Left lung (tissue), 10 donors: Measurements from ENCODE around the gene THAP3. TPM values are rescaled to one million over a fixed set of nuclear protein-coding genes. Genes with fewer than 3 reads are reported as not detected.

Experiments
- ATAC-seq: fragments of 200-7000 bp; cut with Tn5 transposase; one replicate; pipeline ENCODE4 v1.9.1; 2020; ENCODE audit warnings: moderate library complexity
- DNase-seq, 4 donors: peaks; one replicate each; pipeline ENCODE4 v3.0.0-alpha.2; 2013 to 2020
- H3K27ac ChIP-seq, 2 donors: fragments of 200-600 bp; sonication (generic) in 1 of 2; one replicate each; pipeline versions ENCODE4 v1.5.0 to v1.8.0; 2020 to 2021
- H3K27me3 ChIP-seq, 2 donors: fragments of 200-600 bp; sonication (generic) in 1 of 2; one replicate each; pipeline versions ENCODE4 v1.5.0 to v1.8.0; 2020 to 2021
- H3K36me3 ChIP-seq, 2 donors: fragments of 200-600 bp; sonication (generic) in 1 of 2; one replicate each; pipeline versions ENCODE4 v1.5.0 to v1.8.0; 2020 to 2021
- H3K4me1 ChIP-seq, 2 donors: fragments of 200-600 bp; one replicate each; pipeline ENCODE4 v1.8.0; 2021
- H3K4me3 ChIP-seq, 2 donors: fragments of 200-600 bp; sonication (generic) in 1 of 2; one replicate each; pipeline versions ENCODE4 v1.5.0 to v1.8.0; 2020 to 2021; ENCODE audit warnings: mild to moderate bottlenecking in 1 of 2
- H3K9me3 ChIP-seq, 2 donors: fragments of 200-600 bp; sonication (generic) in 1 of 2; one replicate each; pipeline versions ENCODE4 v1.5.0 to v1.8.0; 2020 to 2021
- CTCF ChIP-seq, 2 donors: fragments of 200-600 bp; sonication (generic) in 1 of 2; IDR thresholded peaks; one replicate each; pipeline versions ENCODE4 v1.5.0 to v1.8.0; 2021; ENCODE audit warnings: antibody characterized with exemption in 2 of 2
- intact Hi-C, 2 donors: fragments of 100-400 bp; cut with DNase I; formaldehyde crosslinking; loops; one replicate each; pipeline versions ENCODE4 v1.11.2 to v1.14.2; 2022
- polyA plus RNA-seq, 6 donors: library from polyadenylated mRNA; unstranded; fragments of 120-200 nt; gene quantifications; one replicate each; pipeline ENCODE4 v1.2.1, GENCODE V29; 2013; ENCODE audit not compliant: insufficient read length in 6 of 6
- total RNA-seq, 2 donors: library from RNA; stranded (reverse); fragmentation: NEBNext Ultra II Directional; extraction: Animal tissue kit (Norgen Biotek cat#: 25700); gene quantifications; one replicate each; pipeline ENCODE4 v1.2.1, GENCODE V29; 2021
- donor health status: DM: no; HTN: yes; CAD: no.
- donor health status: DM: no; HTN: no; CAD: no.

Gene THAP3
- total and polyA plus RNA-seq, 8 donors = 14.5 to 20.5 (median 17.1) TPM

- Histone ChIP-seq H3K27ac (peak overlapping the region; percentile 99), H3K4me3 (peak overlapping the region; percentile 52 to 92), H3K9me3 (no peaks in the 10 kb centered on the region), H3K27me3 (no peaks in the 10 kb centered on the region), H3K36me3 (peaks cover 0 to 9% of the 10 kb centered on the region in 2 donors), H3K4me1 (peaks cover 23 to 48% of the 10 kb centered on the region in 2 donors)
- TF ChIP-seq CTCF (IDR thresholded peaks at IDR 0.05) = no peak
- intact Hi-C loops = no loop called here
- DNase-seq (peak in 3 of 4 donors; percentile 73 to 81 (median 75)), ATAC-seq (peak; percentile 17)
These were observed 21.3 kb upstream of the THAP3 start for GRCh38 chr1:6603238-6603914.

- ATAC-seq = peak; percentile 20
- intact Hi-C loops = no loop called here
- DNase-seq = peak; percentile 68 to 82 (median 74)
- H3K9me3 ChIP-seq = no peaks in the 10 kb centered on the region
- H3K36me3 ChIP-seq = peaks cover 0 to 3% of the 10 kb centered on the region in 2 donors
- no peak for TF ChIP-seq CTCF (IDR thresholded peaks at IDR 0.05)
- H3K27ac ChIP-seq = peak overlapping the region; percentile 99
- no peaks in the 10 kb centered on the region for H3K27me3 ChIP-seq
- H3K4me1 ChIP-seq = peaks cover 23 to 41% of the 10 kb centered on the region in 2 donors
- peak overlapping the region; percentile 52 to 92 for H3K4me3 ChIP-seq
These were observed 20.6 kb upstream of the THAP3 start for GRCh38 chr1:6603915-6604558.

GRCh38 chr1:6612641-6613360 is 11.9 kb upstream of the THAP3 start:
- peaks cover 0 to 9% of the 10 kb centered on the region in 2 donors for H3K27me3 ChIP-seq
- H3K4me3 ChIP-seq = peak overlapping the region; percentile 60 to 95
- peaks cover 0 to 7% of the 10 kb centered on the region in 2 donors for H3K36me3 ChIP-seq
- no peaks in the 10 kb centered on the region for H3K9me3 ChIP-seq
- DNase-seq (peak; percentile 48 to 87 (median 56)), ATAC-seq (peak; percentile 65)
- H3K4me1 ChIP-seq = peaks cover 7 to 30% of the 10 kb centered on the region in 2 donors
- H3K27ac ChIP-seq = peak overlapping the region; percentile 90 to 94
- intact Hi-C loops = no loop called here
- TF ChIP-seq CTCF (IDR thresholded peaks at IDR 0.05) = no peak

GRCh38 chr1:6613361-6614018 is 11.2 kb upstream of the THAP3 start, which contains the start of gene PHF13:
Gene PHF13 (plus strand): TSS chr1:6613731. CDS start chr1:6614067, 336 bp downstream.
- H3K36me3 ChIP-seq = peaks cover 0 to 11% of the 10 kb centered on the region in 2 donors
- peak; percentile 97 to 100 (median 100) for DNase-seq

More at GRCh38 chr1:6613361-6614018, 11.2 kb upstream of the THAP3 start, which contains the start of gene PHF13:
- peak; percentile 98 for ATAC-seq
- intact Hi-C loops = no loop called here
- no peak for TF ChIP-seq CTCF (IDR thresholded peaks at IDR 0.05)
- peaks cover 0 to 9% of the 10 kb centered on the region in 2 donors for H3K27me3 ChIP-seq
- H3K9me3 ChIP-seq = no peaks in the 10 kb centered on the region
- H3K4me1 ChIP-seq = peaks cover 7 to 30% of the 10 kb centered on the region in 2 donors
- H3K4me3 ChIP-seq = peak within 1 kb of the TSS; percentile 85 to 95
- H3K27ac ChIP-seq = peak within 1 kb of the TSS; percentile 90 to 94
